Activated T-cell treated with anti-CD3 and anti-CD28 coated beads, Interleukin-2, amount 50 U/mL, for 24 hours (primary cell): ENCODE measurements around the gene ADGRL1.
A peak's percentile ranks its signal among the peaks of the same experiment; 100 is the strongest.
"Not testable (repeated sequence)": the region's sequence is repeated elsewhere in the genome, so short reads cannot be mapped to it uniquely, and the experiment has no call there.

Experiments
- DNase-seq: peaks from one replicate; pipeline ENCODE4 v3.0.0-alpha.2; 2020
- H3K27ac Mint-ChIP-seq: 2 replicates; pipeline ENCODE4 v1.8.0; 2020; ENCODE audit warnings: mild to moderate bottlenecking, mixed read lengths
- H3K27me3 Mint-ChIP-seq: 2 replicates; pipeline ENCODE4 v1.8.0; 2020; ENCODE audit warnings: mixed read lengths
- H3K36me3 Mint-ChIP-seq: 2 replicates; pipeline ENCODE4 v1.8.0; 2020; ENCODE audit warnings: low read depth, mixed read lengths
- H3K4me1 Mint-ChIP-seq: 2 replicates; pipeline ENCODE4 v1.8.0; 2020; ENCODE audit warnings: low read depth, mixed read lengths
- H3K4me3 Mint-ChIP-seq: 2 replicates; pipeline ENCODE4 v1.8.0; 2020; ENCODE audit warnings: mild to moderate bottlenecking, moderate library complexity, mixed read lengths
- H3K9me3 Mint-ChIP-seq: 2 replicates; pipeline ENCODE4 v1.8.0; 2020; ENCODE audit warnings: mixed read lengths

ADGRL1 gene

GRCh38 chr19:14205452-14206287, at the start of gene ADGRL1:
Gene ADGRL1 (minus strand): TSS chr19:14206169. CDS start chr19:14183602, 22,567 bp downstream.
- Mint-ChIP-seq H3K4me1 (peaks cover 51% of the 10 kb centered on the region), H3K27me3 (peaks cover 29% of the 10 kb centered on the region), H3K4me3 (peak within 1 kb of the TSS; percentile 82), H3K27ac (peak within 1 kb of the TSS; percentile 92)
- peak; percentile 44 for DNase-seq
- not testable (repeated sequence) for H3K9me3 Mint-ChIP-seq, H3K36me3 Mint-ChIP-seq

DNA sequence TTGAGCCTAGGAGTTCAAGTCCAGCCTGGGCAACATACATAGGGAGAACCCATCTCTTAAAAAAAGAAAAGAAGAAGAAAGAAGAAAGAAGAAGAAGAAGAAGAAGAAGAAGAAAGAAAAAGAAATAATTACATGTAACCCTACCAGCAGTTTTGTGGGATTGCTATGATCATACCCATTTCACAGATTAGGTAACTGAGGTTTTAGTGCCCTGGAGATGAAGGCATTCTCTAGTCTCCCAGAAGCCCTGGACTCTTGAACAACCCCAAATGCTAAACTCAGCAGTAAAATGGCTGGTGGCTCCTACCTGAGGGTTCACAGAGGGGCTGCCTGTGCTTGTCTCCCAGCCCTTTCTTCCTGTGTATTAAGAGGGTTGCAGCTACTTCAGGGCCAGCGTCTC, 49.3 kb upstream of the ADGRL1 start:
- not testable (repeated sequence) for H3K27me3 Mint-ChIP-seq, H3K9me3 Mint-ChIP-seq, H3K36me3 Mint-ChIP-seq, H3K27ac Mint-ChIP-seq, DNase-seq, H3K4me3 Mint-ChIP-seq
- H3K4me1 Mint-ChIP-seq: peaks cover 15% of the 10 kb centered on the region

GRCh38 chr19:14253822-14254599, 48.0 kb upstream of the ADGRL1 start:
- peaks cover 18% of the 10 kb centered on the region for H3K4me1 Mint-ChIP-seq
- not testable (repeated sequence) for DNase-seq, H3K27me3 Mint-ChIP-seq, H3K4me3 Mint-ChIP-seq, H3K36me3 Mint-ChIP-seq, H3K27ac Mint-ChIP-seq, H3K9me3 Mint-ChIP-seq

- peaks cover 20% of the 10 kb centered on the region for H3K4me1 Mint-ChIP-seq
- H3K36me3 Mint-ChIP-seq, H3K27ac Mint-ChIP-seq, H3K9me3 Mint-ChIP-seq, H3K27me3 Mint-ChIP-seq, H3K4me3 Mint-ChIP-seq, DNase-seq: not testable (repeated sequence)
Measured at GRCh38 chr19:14252136-14252535, 46.2 kb upstream of the ADGRL1 start.

DNA sequence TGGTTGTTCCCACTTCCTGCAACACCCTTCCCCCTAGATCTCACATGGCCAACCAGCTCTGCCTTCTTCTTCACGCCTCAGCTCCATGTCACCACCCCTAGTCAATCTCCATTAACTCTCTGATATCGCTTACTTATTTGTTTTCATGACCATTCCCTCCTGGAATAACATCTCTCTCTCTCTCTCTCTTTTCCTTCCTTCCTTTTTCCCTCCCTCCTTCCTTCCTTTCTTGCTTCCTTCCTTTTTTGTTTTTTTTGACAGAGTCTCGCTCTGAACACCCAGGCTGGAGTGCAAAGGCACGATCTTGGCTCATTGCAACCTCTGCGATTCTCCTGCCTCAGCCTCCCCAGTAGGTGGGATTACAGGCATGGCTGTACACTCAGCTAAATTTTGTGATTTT, 44.9 kb upstream of the ADGRL1 start:
- H3K36me3 Mint-ChIP-seq: no peaks in the 10 kb centered on the region
- no peaks in the 10 kb centered on the region for H3K9me3 Mint-ChIP-seq
- H3K27ac Mint-ChIP-seq: no peak overlapping the region
- H3K27me3 Mint-ChIP-seq: no peaks in the 10 kb centered on the region
- no peak overlapping the region for H3K4me3 Mint-ChIP-seq
- no peak for DNase-seq
- H3K4me1 Mint-ChIP-seq: peaks cover 14% of the 10 kb centered on the region

GRCh38 chr19:14250315-14250714, 44.3 kb upstream of the ADGRL1 start:
- peaks cover 11% of the 10 kb centered on the region for H3K4me1 Mint-ChIP-seq
- not testable (repeated sequence) for H3K27me3 Mint-ChIP-seq, H3K27ac Mint-ChIP-seq, H3K9me3 Mint-ChIP-seq, DNase-seq, H3K4me3 Mint-ChIP-seq, H3K36me3 Mint-ChIP-seq

GRCh38 chr19:14249891-14250290, 43.9 kb upstream of the ADGRL1 start:
- H3K9me3 Mint-ChIP-seq, H3K27ac Mint-ChIP-seq, H3K36me3 Mint-ChIP-seq, H3K4me3 Mint-ChIP-seq, DNase-seq, H3K27me3 Mint-ChIP-seq: not testable (repeated sequence)
- H3K4me1 Mint-ChIP-seq: peaks cover 11% of the 10 kb centered on the region

DNA sequence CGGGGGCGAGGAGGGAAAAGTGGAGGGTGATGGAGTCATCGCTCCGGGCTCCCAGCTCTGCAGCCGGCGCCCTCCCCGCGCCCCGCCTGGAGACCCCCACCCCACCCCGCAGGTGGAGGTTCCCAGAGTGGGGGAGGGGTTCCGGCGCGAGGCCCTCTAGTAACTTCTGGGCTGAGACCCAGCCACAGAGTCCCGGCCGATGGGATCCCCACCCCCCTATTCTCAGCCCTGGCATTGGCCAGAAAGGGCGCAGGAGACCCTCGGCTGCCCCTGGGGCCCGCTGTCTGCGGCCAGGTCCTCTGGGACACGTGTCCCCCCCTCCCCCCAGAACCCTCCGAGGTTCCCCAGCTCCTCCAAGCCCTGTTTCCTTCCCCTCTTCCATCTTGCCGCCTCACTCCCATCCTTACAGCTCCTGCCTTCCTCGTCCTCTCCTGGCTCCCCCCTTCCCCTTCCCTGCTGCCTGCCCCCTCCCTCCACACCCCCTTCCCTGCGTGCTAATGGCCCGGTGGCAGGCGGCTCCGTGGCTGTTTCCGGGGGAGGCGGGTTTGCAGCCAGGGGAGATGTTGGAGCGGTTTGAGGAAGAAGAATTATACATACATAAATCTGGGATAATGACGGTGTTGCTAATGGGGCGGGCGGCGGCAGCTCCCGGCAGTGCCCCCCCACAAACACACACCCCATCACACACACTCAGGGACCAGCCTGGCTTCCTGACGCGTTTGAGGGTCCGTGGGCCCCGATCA, 43.2 kb upstream of the ADGRL1 start:
- H3K9me3 Mint-ChIP-seq, H3K27me3 Mint-ChIP-seq, H3K4me3 Mint-ChIP-seq, H3K36me3 Mint-ChIP-seq: not testable (repeated sequence)
- Mint-ChIP-seq H3K4me1 (peaks cover 10% of the 10 kb centered on the region), H3K27ac (peak overlapping the region; percentile 72)
- DNase-seq: peak; percentile 78

- no peak for DNase-seq
- Mint-ChIP-seq H3K27ac (peak overlapping the region; percentile 47), H3K4me1 (peaks cover 6% of the 10 kb centered on the region), H3K4me3 (peak overlapping the region; percentile 10), H3K9me3 (no peaks in the 10 kb centered on the region), H3K27me3 (no peaks in the 10 kb centered on the region), H3K36me3 (no peaks in the 10 kb centered on the region)
Measured at GRCh38 chr19:14248578-14249011, 42.6 kb upstream of the ADGRL1 start.

- not testable (repeated sequence) for H3K36me3 Mint-ChIP-seq, H3K27me3 Mint-ChIP-seq, H3K9me3 Mint-ChIP-seq, H3K4me1 Mint-ChIP-seq
- Mint-ChIP-seq H3K27ac (peak overlapping the region; percentile 84), H3K4me3 (peak overlapping the region; percentile 54)
- peak; percentile 67 for DNase-seq
Measured at GRCh38 chr19:14247548-14248471, 41.8 kb upstream of the ADGRL1 start.

DNA sequence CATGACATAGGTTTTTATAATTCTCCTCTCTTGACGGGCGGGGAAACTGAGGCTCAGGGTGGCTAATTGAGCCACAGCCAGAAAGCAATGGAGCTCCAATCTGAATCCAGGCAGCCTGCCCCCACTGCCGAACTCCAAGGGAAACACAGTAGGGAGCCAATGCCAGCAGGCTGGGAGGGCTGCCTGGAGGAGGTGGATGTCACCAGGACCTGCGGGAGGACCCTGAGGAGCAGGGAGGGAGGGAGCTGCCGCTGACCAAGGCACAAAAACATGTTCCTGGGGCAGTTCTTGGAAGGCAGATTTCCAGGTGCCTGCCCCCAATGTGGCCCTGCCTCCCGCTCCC, 41.2 kb upstream of the ADGRL1 start:
- H3K27me3 Mint-ChIP-seq, H3K27ac Mint-ChIP-seq, H3K4me3 Mint-ChIP-seq, H3K36me3 Mint-ChIP-seq, H3K4me1 Mint-ChIP-seq, DNase-seq, H3K9me3 Mint-ChIP-seq: not testable (repeated sequence)

GRCh38 chr19:14244393-14244792, 38.4 kb upstream of the ADGRL1 start:
- not testable (repeated sequence) for H3K36me3 Mint-ChIP-seq, H3K4me3 Mint-ChIP-seq, H3K27ac Mint-ChIP-seq, H3K9me3 Mint-ChIP-seq, H3K4me1 Mint-ChIP-seq, DNase-seq, H3K27me3 Mint-ChIP-seq

DNA sequence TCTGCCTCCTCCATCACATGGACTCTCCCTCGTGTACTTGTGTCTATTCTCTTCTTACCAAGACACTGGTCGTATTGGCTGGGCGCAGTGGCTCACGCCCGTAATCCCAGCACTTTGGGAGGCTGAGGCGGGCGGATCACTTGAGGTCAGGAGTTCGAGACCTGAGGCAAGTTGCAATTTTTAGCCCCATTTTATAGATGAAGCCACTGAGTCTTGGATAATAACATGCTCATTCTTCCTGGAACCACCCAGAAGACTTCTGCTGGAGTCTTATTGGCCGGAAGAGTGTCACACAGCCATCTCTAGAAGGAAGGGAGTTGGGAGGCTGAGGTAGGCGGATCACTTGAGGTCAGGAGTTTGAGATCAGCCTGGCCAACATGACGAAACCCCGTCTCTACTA, 37.7 kb upstream of the ADGRL1 start:
- H3K9me3 Mint-ChIP-seq, H3K27me3 Mint-ChIP-seq, H3K36me3 Mint-ChIP-seq: not testable (repeated sequence)

More for the DNA sequence above, 37.7 kb upstream of the ADGRL1 start:
- H3K4me3 Mint-ChIP-seq, DNase-seq, H3K27ac Mint-ChIP-seq, H3K4me1 Mint-ChIP-seq: not testable (repeated sequence)
